CD14-positive monocyte (primary cell): ENCODE results near the gene CPT1A. TPM values are rescaled to one million over a fixed set of nuclear protein-coding genes. Genes with fewer than 3 reads are reported as not detected.

Experiments
- DNase-seq, 3 donors: peaks; one replicate each; pipeline ENCODE4 v3.0.0-alpha.2; 2011 to 2022
- H2AFZ ChIP-seq: 2 replicates; pipeline ENCODE4 v1.6.0; 2012; ENCODE audit warnings: mild to moderate bottlenecking, low read depth, low read length, inconsistent platforms; ENCODE audit not compliant: insufficient read depth, poor library complexity, severe bottlenecking
- H3K27ac ChIP-seq, 2 donors: 1 replicate in 1 of 2; 2 replicates in 1 of 2; pipeline ENCODE4 v1.5.1; 2012 to 2013; ENCODE audit warnings: low read length in 2 of 2, control low read depth in 1 of 2, inconsistent platforms in 1 of 2, low read depth in 1 of 2, mild to moderate bottlenecking in 1 of 2
- H3K27me3 ChIP-seq, 2 donors: one replicate each; pipeline versions ENCODE4 v1.6.0 to v1.6.1; 2011 to 2013; ENCODE audit warnings: low read length in 2 of 2; ENCODE audit not compliant: control insufficient read depth in 2 of 2, insufficient read depth in 2 of 2
- H3K36me3 ChIP-seq, 2 donors: replicated peaks in 1 of 2; 1 replicate in 1 of 2; 2 replicates in 1 of 2; pipeline versions ENCODE4 v1.5.1 to v1.6.1; 2012 to 2013; ENCODE audit warnings: low read length in 2 of 2, control low read depth in 1 of 2, inconsistent platforms in 1 of 2, mild to moderate bottlenecking in 1 of 2; ENCODE audit not compliant: insufficient read depth in 2 of 2, control insufficient read depth in 1 of 2
- H3K4me1 ChIP-seq, 2 donors: 1 replicate in 1 of 2; 2 replicates in 1 of 2; pipeline versions ENCODE4 v1.5.1 to v1.6.1; 2012 to 2013; ENCODE audit warnings: low read length in 2 of 2, control low read depth in 1 of 2, inconsistent platforms in 1 of 2, mild to moderate bottlenecking in 1 of 2, moderate library complexity in 1 of 2; ENCODE audit not compliant: insufficient read depth in 2 of 2, control insufficient read depth in 1 of 2
- H3K4me2 ChIP-seq: replicated peaks from 2 replicates; pipeline ENCODE3; 2012; ENCODE audit warnings: low read length, moderate library complexity, mild to moderate bottlenecking; ENCODE audit not compliant: poor library complexity, severe bottlenecking; ENCODE audit errors: extremely low read depth
- H3K4me3 ChIP-seq, 3 experiments: fragments of 200-600 bp in 1 of 3; sonication (generic) in 1 of 3; replicated peaks in 1 of 3; 1 replicate in 2 of 3; 2 replicates in 1 of 3; pipeline ENCODE4 v1.5.1; 2011 to 2013; ENCODE audit warnings: low read length in 3 of 3, mild to moderate bottlenecking in 3 of 3, control low read depth in 2 of 3, low read depth in 2 of 3, inconsistent platforms in 1 of 3, moderate library complexity in 1 of 3
- H3K79me2 ChIP-seq: 2 replicates; pipeline ENCODE4 v1.6.0; 2012; ENCODE audit warnings: mild to moderate bottlenecking, control low read depth, inconsistent platforms, low read length, moderate library complexity; ENCODE audit not compliant: insufficient read depth
- H3K9ac ChIP-seq: 2 replicates; pipeline ENCODE4 v1.6.0; 2017; ENCODE audit warnings: low read length, mild to moderate bottlenecking; ENCODE audit not compliant: insufficient read depth, poor library complexity, severe bottlenecking
- H3K9me3 ChIP-seq, 2 donors: replicated peaks in 1 of 2; 1 replicate in 1 of 2; 2 replicates in 1 of 2; pipeline versions ENCODE4 v1.5.1 to v1.6.1; 2012 to 2013; ENCODE audit warnings: low read length in 2 of 2, control low read depth in 1 of 2; ENCODE audit not compliant: control insufficient read depth in 1 of 2, insufficient read depth in 1 of 2
- H4K20me1 ChIP-seq: 2 replicates; pipeline ENCODE4 v1.6.0; 2012; ENCODE audit warnings: mild to moderate bottlenecking, low read length, control low read depth, moderate library complexity; ENCODE audit not compliant: insufficient read depth
- H3K27ac Mint-ChIP-seq, 7 donors: one replicate each; pipeline ENCODE4 v1.8.0; 2020; ENCODE audit warnings: mild to moderate bottlenecking in 7 of 7, mixed read lengths in 7 of 7, moderate library complexity in 6 of 7, inconsistent platforms in 2 of 7
- H3K27me3 Mint-ChIP-seq, 3 donors: one replicate each; pipeline ENCODE4 v1.8.0; 2021 to 2022; ENCODE audit warnings: low read depth in 3 of 3, mild to moderate bottlenecking in 3 of 3, mixed read lengths in 3 of 3, moderate library complexity in 3 of 3, inconsistent platforms in 1 of 3
- H3K36me3 Mint-ChIP-seq, 2 donors: one replicate each; pipeline ENCODE4 v1.8.0; 2020; ENCODE audit warnings: mixed read lengths in 2 of 2, inconsistent platforms in 1 of 2, mild to moderate bottlenecking in 1 of 2
- H3K4me1 Mint-ChIP-seq: one replicate; pipeline ENCODE4 v1.8.0; 2020; ENCODE audit warnings: mild to moderate bottlenecking, mixed read lengths
- H3K4me3 Mint-ChIP-seq, 2 donors: one replicate each; pipeline ENCODE4 v1.8.0; 2020; ENCODE audit warnings: mild to moderate bottlenecking in 2 of 2, mixed read lengths in 2 of 2, moderate library complexity in 1 of 2
- H3K9me3 Mint-ChIP-seq, 7 donors: one replicate each; pipeline ENCODE4 v1.8.0; 2020 to 2022; ENCODE audit warnings: mixed read lengths in 7 of 7, mild to moderate bottlenecking in 6 of 7, moderate library complexity in 6 of 7, inconsistent platforms in 2 of 7
- WGBS: methylation state at CpG from one replicate; pipeline ENCODE4 v1.1.5; 2013; ENCODE audit warnings: missing lambda C conversion rate; ENCODE audit not compliant: insufficient coverage; 5-methylcytosine and 5-hydroxymethylcytosine counted together
- intact Hi-C, 2 donors: fragments of 100-400 bp; cut with micrococcal nuclease; formaldehyde crosslinking; loops; one replicate each; pipeline versions ENCODE4 v1.15.0 to v1.15.1; 2023
- polyA plus RNA-seq, 3 donors: library from polyadenylated mRNA; depleted of rRNA in 1 of 3; unstranded in 2 of 3; stranded (reverse) in 1 of 3; fragments of 300-500 nt in 2 of 3; fragments of >200 nt in 1 of 3; fragmentation: Illumina TruSeq in 2 of 3; gene quantifications; 1 replicate in 2 of 3; 2 replicates in 1 of 3; pipeline ENCODE4 v1.2.3, GENCODE V29; 2012 to 2021
- TF ChIP-seq, protein P1 (sequence below): fragments of 200-600 bp; IDR thresholded peaks from one replicate; pipeline ENCODE4 v1.8.0; 2022; ENCODE audit warnings: antibody characterized with exemption, mild to moderate bottlenecking

CPT1A gene
- polyA plus RNA-seq, 3 donors: 5.6 to 42.5 (median 7.0) TPM

DNA sequence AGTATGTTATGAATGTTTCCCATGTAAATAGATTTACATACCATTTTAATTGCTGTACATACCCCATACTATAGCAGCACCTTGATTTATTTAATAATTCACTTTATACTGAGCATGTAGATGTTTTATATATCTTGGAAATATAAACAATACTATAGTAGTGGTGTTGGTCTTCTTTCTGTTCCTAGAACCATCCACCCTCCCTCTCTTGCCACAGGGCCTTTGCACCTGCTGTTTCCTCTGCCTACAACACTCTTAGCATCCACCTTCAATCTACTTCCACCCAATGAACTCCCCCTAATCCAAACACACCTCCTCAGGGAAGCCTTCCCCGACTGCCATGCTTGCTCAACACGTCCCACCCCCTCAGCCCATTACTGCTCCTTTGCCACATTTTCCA, 120.6 kb downstream of the CPT1A start:
- Mint-ChIP-seq H3K4me1 (peaks cover 10% of the 10 kb centered on the region), H3K36me3 (peaks cover 17 to 21% of the 10 kb centered on the region in 2 donors), H3K27me3 (peaks cover 0 to 2% (median 0%) of the 10 kb centered on the region in 3 donors), H3K4me3 (no peak overlapping the region), H3K9me3 (peaks cover 2 to 14% (median 10%) of the 10 kb centered on the region in 7 donors), H3K27ac (no peak overlapping the region)
- intact Hi-C loops: no loop called here
- TF ChIP-seq, protein P1, sequence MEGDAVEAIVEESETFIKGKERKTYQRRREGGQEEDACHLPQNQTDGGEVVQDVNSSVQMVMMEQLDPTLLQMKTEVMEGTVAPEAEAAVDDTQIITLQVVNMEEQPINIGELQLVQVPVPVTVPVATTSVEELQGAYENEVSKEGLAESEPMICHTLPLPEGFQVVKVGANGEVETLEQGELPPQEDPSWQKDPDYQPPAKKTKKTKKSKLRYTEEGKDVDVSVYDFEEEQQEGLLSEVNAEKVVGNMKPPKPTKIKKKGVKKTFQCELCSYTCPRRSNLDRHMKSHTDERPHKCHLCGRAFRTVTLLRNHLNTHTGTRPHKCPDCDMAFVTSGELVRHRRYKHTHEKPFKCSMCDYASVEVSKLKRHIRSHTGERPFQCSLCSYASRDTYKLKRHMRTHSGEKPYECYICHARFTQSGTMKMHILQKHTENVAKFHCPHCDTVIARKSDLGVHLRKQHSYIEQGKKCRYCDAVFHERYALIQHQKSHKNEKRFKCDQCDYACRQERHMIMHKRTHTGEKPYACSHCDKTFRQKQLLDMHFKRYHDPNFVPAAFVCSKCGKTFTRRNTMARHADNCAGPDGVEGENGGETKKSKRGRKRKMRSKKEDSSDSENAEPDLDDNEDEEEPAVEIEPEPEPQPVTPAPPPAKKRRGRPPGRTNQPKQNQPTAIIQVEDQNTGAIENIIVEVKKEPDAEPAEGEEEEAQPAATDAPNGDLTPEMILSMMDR: no peak
- H3K36me3 ChIP-seq: peaks cover 0 to 10% of the 10 kb centered on the region in 2 donors
- DNase-seq: no peak
- no peak overlapping the region for H2AFZ ChIP-seq
- H3K27ac ChIP-seq: no peak overlapping the region
- no peak overlapping the region for H3K4me3 ChIP-seq
- H4K20me1 ChIP-seq: no peaks in the 10 kb centered on the region
- no CpG with 5 or more reads among the region's 2 CpGs for WGBS
- H3K9ac ChIP-seq: no peak overlapping the region
- H3K27me3 ChIP-seq: no peaks in the 10 kb centered on the region
- no peaks in the 10 kb centered on the region for H3K9me3 ChIP-seq
- H3K4me1 ChIP-seq: peaks cover 0 to 3% of the 10 kb centered on the region in 2 donors
- no peak overlapping the region for H3K4me2 ChIP-seq
- no peaks in the 10 kb centered on the region for H3K79me2 ChIP-seq

DNA sequence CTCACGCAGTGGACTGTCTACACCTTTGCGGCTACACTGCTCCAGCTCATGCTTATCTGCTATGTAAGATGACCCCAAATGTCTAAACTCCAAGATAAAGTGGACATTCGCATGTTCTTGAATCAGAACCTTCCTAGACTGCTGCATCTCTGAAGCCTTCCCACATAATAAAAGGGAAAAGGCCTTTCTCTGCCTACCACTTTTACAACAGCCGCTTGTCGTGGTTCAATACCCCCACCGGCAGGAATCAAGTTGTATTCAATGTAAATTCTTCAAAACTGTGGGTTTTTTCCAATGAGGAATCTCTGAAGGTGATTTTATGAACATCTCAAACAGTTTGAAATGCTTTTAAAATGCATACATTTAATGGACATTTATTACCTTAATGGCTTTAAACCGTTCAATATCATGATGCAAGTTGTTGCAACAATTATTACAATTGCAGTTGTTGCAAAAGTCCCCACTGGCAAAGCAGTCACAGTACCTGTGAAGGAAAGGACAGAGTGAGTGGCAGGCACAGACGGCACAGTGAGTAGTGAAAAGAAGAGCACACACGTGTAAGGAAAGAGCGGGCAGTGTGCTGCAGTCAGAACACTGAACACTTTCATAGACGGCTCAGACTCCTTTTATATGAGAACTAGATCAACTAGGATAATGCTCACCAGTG, 126.1 kb downstream of the CPT1A start:
- Mint-ChIP-seq H3K9me3 (peaks cover 2 to 14% (median 10%) of the 10 kb centered on the region in 7 donors), H3K4me1 (peaks cover 5% of the 10 kb centered on the region), H3K27me3 (peaks cover 0 to 3% (median 0%) of the 10 kb centered on the region in 3 donors), H3K27ac (no peak overlapping the region), H3K4me3 (no peak overlapping the region), H3K36me3 (peaks cover 16 to 20% of the 10 kb centered on the region in 2 donors)
- TF ChIP-seq, protein P1: no peak
- intact Hi-C loops: no loop called here
- Histone ChIP-seq H3K4me1 (no peaks in the 10 kb centered on the region), H3K36me3 (peaks cover 0 to 9% of the 10 kb centered on the region in 2 donors), H4K20me1 (no peaks in the 10 kb centered on the region), H3K79me2 (no peaks in the 10 kb centered on the region), H3K27me3 (no peaks in the 10 kb centered on the region), H3K4me3 (no peak overlapping the region), H2AFZ (no peak overlapping the region), H3K9me3 (no peaks in the 10 kb centered on the region), H3K9ac (no peak overlapping the region), H3K27ac (no peak overlapping the region), H3K4me2 (no peak overlapping the region)
- no peak for DNase-seq
- 100% methylated on average over 4 of the region's 11 CpGs for WGBS
